Motor neuron (in vitro differentiated cells): ENCODE measurements around the gene IGFL4. TPM values are rescaled to one million over a fixed set of nuclear protein-coding genes. Genes with fewer than 3 reads are reported as not detected.

Experiments
- ATAC-seq, 8 experiments: fragments of 200-7000 bp; cut with Tn5 transposase; replicated peaks in 6 of 8; 2 replicates each; pipeline ENCODE4 v1.8.0; 2021; ENCODE audit warnings: mild to moderate bottlenecking in 8 of 8, moderate library complexity in 8 of 8
- H3K27ac ChIP-seq, 2 donors: fragments of 250-450 bp; sonication (Bioruptor Pico); 2 replicates each; pipeline ENCODE4 v1.9.0; 2021; ENCODE audit warnings: antibody characterized with exemption in 2 of 2, mild to moderate bottlenecking in 2 of 2, moderate library complexity in 1 of 2
- H3K4me1 ChIP-seq, 2 donors: fragments of 250-450 bp; sonication (Bioruptor Pico); replicated peaks in 1 of 2; 2 replicates each; pipeline ENCODE4 v1.6.1; 2021; ENCODE audit warnings: antibody characterized with exemption in 2 of 2, mild to moderate bottlenecking in 2 of 2, moderate library complexity in 1 of 2
- H3K4me3 ChIP-seq, 5 donors: fragments of 250-450 bp; sonication (Bioruptor Pico); 2 replicates each; pipeline ENCODE4 v1.9.0; 2021; ENCODE audit warnings: antibody characterized with exemption in 5 of 5, mild to moderate bottlenecking in 5 of 5, moderate library complexity in 4 of 5
- WGBS, 10 experiments: fragments of 450-650 bp; shearing (Covaris generic); methylation state at CpG; one replicate each; pipeline ENCODE4 v1.0.0; 2022; 5-methylcytosine and 5-hydroxymethylcytosine counted together
- in situ Hi-C, 9 experiments: fragments of 400-800 bp; cut with MboI; loops; one replicate each; pipeline ENCODE4 v1.15.0; 2021; ENCODE audit warnings: low sequenced_read_pairs in 9 of 9, low pct_unique_long_range_greater_than_20kb in 2 of 9; ENCODE audit not compliant: unreplicated experiment in 9 of 9
- total RNA-seq, 8 experiments: library from RNA; unstranded; fragments of 300-600 nt; gene quantifications; 2 replicates each; pipeline versions ENCODE4 v1.2.3 to v1.2.4, GENCODE V29; 2022

The IGFL4 gene
- total RNA-seq, 8 experiments from 2014 or later: 0.25 to 19.7 (median 2.0) TPM

- H3K4me1 ChIP-seq: peaks cover 0 to 2% of the 10 kb centered on the region in 2 donors
- peak; percentile 79 to 100 (median 100) for ATAC-seq
- H3K27ac ChIP-seq: no peak overlapping the region
- WGBS, 10 experiments: 0 to 7% (median 0%) methylated on average over 3 to 15 of the region's 50 CpGs; no CpG with 5 or more reads in 3 of the 10 experiments
- peak overlapping the region; percentile 41 to 58 (median 49) for H3K4me3 ChIP-seq
- in situ Hi-C loops: loop anchor here in 6 of 9 experiments (10.0 to 25.0 kb wide), 3 partner anchors 52 to 185 kb away; partner anchors contain the start of gene PGLYRP1 (in 2 of the 6)
Observed at GRCh38 chr19:46076951-46077814, 36.4 kb upstream of the IGFL4 start.

GRCh38 chr19:46076031-46076880 is 35.5 kb upstream of the IGFL4 start:
- 13 to 65% (median 43%) methylated on average over 3 to 9 of the region's 9 CpGs for WGBS, 10 experiments
- in situ Hi-C loops: loop anchor here in 6 of 9 experiments (10.0 to 25.0 kb wide), 3 partner anchors 51 to 186 kb away; partner anchors contain the start of gene PGLYRP1 (in 2 of the 6)
- no peak for ATAC-seq
- Histone ChIP-seq H3K4me1 (peaks cover 0 to 2% of the 10 kb centered on the region in 2 donors), H3K27ac (no peak overlapping the region), H3K4me3 (peak overlapping the region; percentile 41 to 58 (median 49))

GRCh38 chr19:46073268-46073922 is 32.6 kb upstream of the IGFL4 start:
- peaks cover 0 to 2% of the 10 kb centered on the region in 2 donors for H3K4me1 ChIP-seq
- H3K27ac ChIP-seq: no peak overlapping the region
- no peak overlapping the region for H3K4me3 ChIP-seq
- in situ Hi-C loops: loop anchor here in 2 of 9 experiments (10.0 kb wide), 1 partner anchor 49 kb away; the partner anchor contains the start of gene PGLYRP1 (in 2 of the 2)
- peak in 1 of 8 experiments; percentile 7 for ATAC-seq
- WGBS, 10 experiments: 0 to 100% (median 71%) methylated on average over 1 to 3 of the region's 3 CpGs; no CpG with 5 or more reads in 3 of the 10 experiments

- ATAC-seq: peak in 2 of 8 experiments; percentile 4 to 22
- H3K4me3 ChIP-seq: no peak overlapping the region
- no peak overlapping the region for H3K27ac ChIP-seq
- H3K4me1 ChIP-seq: no peaks in the 10 kb centered on the region
- in situ Hi-C loops: loop anchor here in 2 of 9 experiments (10.0 kb wide), 1 partner anchor 45 kb away; the partner anchor contains the start of gene PGLYRP1 (in 2 of the 2)
- WGBS, 10 experiments: 0 to 100% (median 46%) methylated on average over 1 to 6 of the region's 6 CpGs
Observed at GRCh38 chr19:46069806-46070341, 29.1 kb upstream of the IGFL4 start.

- 33 to 96% (median 58%) methylated on average over 2 to 12 of the region's 12 CpGs for WGBS, 10 experiments
- Histone ChIP-seq H3K4me1 (no peaks in the 10 kb centered on the region), H3K27ac (no peak overlapping the region), H3K4me3 (no peak overlapping the region)
- ATAC-seq: peak in 3 of 8 experiments; percentile 67 to 82 (median 75)
- in situ Hi-C loops: no loop called here
Observed at GRCh38 chr19:46068345-46069258, 27.8 kb upstream of the IGFL4 start.

GRCh38 chr19:46067691-46068090 is 26.9 kb upstream of the IGFL4 start:
- ATAC-seq: no peak
- H3K4me3 ChIP-seq: no peak overlapping the region
- WGBS, 10 experiments: 60 to 83% methylated on average over 1 of the region's 1 CpG; no CpG with 5 or more reads in 8 of the 10 experiments
- no peaks in the 10 kb centered on the region for H3K4me1 ChIP-seq
- in situ Hi-C loops: no loop called here
- no peak overlapping the region for H3K27ac ChIP-seq

GRCh38 chr19:46066471-46066870 is 25.7 kb upstream of the IGFL4 start:
- ATAC-seq: no peak
- Histone ChIP-seq H3K4me1 (no peaks in the 10 kb centered on the region), H3K27ac (no peak overlapping the region), H3K4me3 (no peak overlapping the region)
- in situ Hi-C loops: no loop called here
- WGBS, 10 experiments: 40 to 86% (median 83%) methylated on average over 1 of the region's 1 CpG; no CpG with 5 or more reads in 5 of the 10 experiments

GRCh38 chr19:46065486-46066071 is 24.8 kb upstream of the IGFL4 start:
- Histone ChIP-seq H3K4me1 (no peaks in the 10 kb centered on the region), H3K4me3 (no peak overlapping the region), H3K27ac (no peak overlapping the region)
- ATAC-seq: peak in 6 of 8 experiments; percentile 45 to 88 (median 64)
- 0 to 83% (median 51%) methylated on average over 1 to 7 of the region's 7 CpGs for WGBS, 10 experiments
- in situ Hi-C loops: no loop called here

- Histone ChIP-seq H3K27ac (no peak overlapping the region), H3K4me3 (no peak overlapping the region), H3K4me1 (no peaks in the 10 kb centered on the region)
- no peak for ATAC-seq
- WGBS, 10 experiments: 31 to 87% (median 56%) methylated on average over 1 to 3 of the region's 3 CpGs; no CpG with 5 or more reads in 2 of the 10 experiments
- in situ Hi-C loops: no loop called here
Observed at GRCh38 chr19:46063201-46063600, 22.4 kb upstream of the IGFL4 start.

- ATAC-seq: no peak
- WGBS, 10 experiments: 47 to 79% (median 69%) methylated on average over 2 of the region's 2 CpGs; no CpG with 5 or more reads in 2 of the 10 experiments
- H3K4me3 ChIP-seq: no peak overlapping the region
- no peak overlapping the region for H3K27ac ChIP-seq
- in situ Hi-C loops: no loop called here
- H3K4me1 ChIP-seq: no peaks in the 10 kb centered on the region
Observed at GRCh38 chr19:46060012-46060411, 19.2 kb upstream of the IGFL4 start.

- peak in 3 of 8 experiments; percentile 72 to 82 (median 72) for ATAC-seq
- 20 to 100% (median 87%) methylated on average over 1 to 3 of the region's 3 CpGs for WGBS, 10 experiments
- no peaks in the 10 kb centered on the region for H3K4me1 ChIP-seq
- H3K27ac ChIP-seq: no peak overlapping the region
- in situ Hi-C loops: no loop called here
- no peak overlapping the region for H3K4me3 ChIP-seq
Observed at GRCh38 chr19:46058778-46059177, 18.0 kb upstream of the IGFL4 start.
